HG03558 (cell line): ENCODE data around the gene BCAS3.

Experiments
- ATAC-seq: cut with Tn5 transposase; IDR thresholded peaks from one replicate; pipeline ENCODE4 v1.9.1; 2021; ENCODE audit warnings: moderate number of reproducible peaks; ENCODE audit not compliant: unreplicated experiment; ENCODE audit errors: extremely low read depth

BCAS3 gene

GRCh38 chr17:61363601-61364462 is 686.2 kb downstream of the BCAS3 start:
- no peak for ATAC-seq

- ATAC-seq, result no peak
Measured at GRCh38 chr17:61364463-61364846, 686.8 kb downstream of the BCAS3 start.

- no peak for ATAC-seq
Measured at GRCh38 chr17:61366076-61366714, 688.5 kb downstream of the BCAS3 start.

- ATAC-seq, result no peak
Measured at GRCh38 chr17:61366715-61367413, 689.2 kb downstream of the BCAS3 start.

GRCh38 chr17:61368049-61368831 is 690.6 kb downstream of the BCAS3 start:
- ATAC-seq, result no peak

- ATAC-seq, result no peak
Measured at GRCh38 chr17:61368832-61369450, 691.3 kb downstream of the BCAS3 start.

- no peak for ATAC-seq
Measured at GRCh38 chr17:61369751-61370150, 692.1 kb downstream of the BCAS3 start.

GRCh38 chr17:61371179-61371578 is 693.5 kb downstream of the BCAS3 start:
- no peak for ATAC-seq

- ATAC-seq, result no peak
Measured at GRCh38 chr17:61371606-61372005, 694.0 kb downstream of the BCAS3 start.

GRCh38 chr17:61372436-61372835 is 694.8 kb downstream of the BCAS3 start:
- ATAC-seq, result no peak

GRCh38 chr17:61376931-61377838 is 699.5 kb downstream of the BCAS3 start:
- no peak for ATAC-seq

GRCh38 chr17:61378658-61379456 is 701.2 kb downstream of the BCAS3 start:
- no peak for ATAC-seq

- ATAC-seq, result no peak
Measured at GRCh38 chr17:61379457-61380216, 702.0 kb downstream of the BCAS3 start.

- no peak for ATAC-seq
Measured at GRCh38 chr17:61380217-61380835, 702.7 kb downstream of the BCAS3 start.

GRCh38 chr17:61380836-61381525 is 703.3 kb downstream of the BCAS3 start:
- no peak for ATAC-seq

GRCh38 chr17:61381537-61381936 is 703.9 kb downstream of the BCAS3 start:
- ATAC-seq, result no peak
